Activated T-helper 1 cell treated with anti-CD3 and anti-CD28 coated beads, Interleukin-12 subunit alpha, Interleukin-12 subunit beta, Interleukin-2, Interleukin-4 antibody, amounts not matched to agents 30 ng/mL and 10 ng/mL and 1 ng/mL, durations not matched to agents 14 hours and 24 hours and 36 hours (primary cell): ENCODE measurements around the gene FRMD4B. TPM values are rescaled to one million over a fixed set of nuclear protein-coding genes. Genes with fewer than 3 reads are reported as not detected.

ENCODE experiments used
- DNase-seq: peaks from one replicate; pipeline ENCODE4 v3.0.0; 2021; ENCODE audit warnings: low spot score
- H3K27ac Mint-ChIP-seq: one replicate; pipeline ENCODE4 v1.8.0; 2021; ENCODE audit warnings: mild to moderate bottlenecking, mixed read lengths
- H3K27me3 Mint-ChIP-seq: one replicate; pipeline ENCODE4 v1.8.0; 2022; ENCODE audit warnings: mild to moderate bottlenecking, moderate library complexity, mixed read lengths; ENCODE audit not compliant: insufficient read depth
- H3K36me3 Mint-ChIP-seq: one replicate; pipeline ENCODE4 v1.8.0; 2021; ENCODE audit warnings: low read depth, mixed read lengths
- H3K4me1 Mint-ChIP-seq: one replicate; pipeline ENCODE4 v1.8.0; 2021; ENCODE audit warnings: low read depth, mixed read lengths
- H3K4me3 Mint-ChIP-seq: one replicate; pipeline ENCODE4 v1.8.0; 2021; ENCODE audit warnings: mild to moderate bottlenecking, moderate library complexity, mixed read lengths
- H3K9me3 Mint-ChIP-seq: one replicate; pipeline ENCODE4 v1.8.0; 2021; ENCODE audit warnings: mixed read lengths
- intact Hi-C: fragments of 100-400 bp; cut with micrococcal nuclease; formaldehyde crosslinking; loops from one replicate; pipeline ENCODE4 v1.15.1; 2024
- total RNA-seq: library from RNA; stranded (reverse); gene quantifications from 2 replicates; pipeline ENCODE4 v1.2.3, GENCODE V29; 2022

Gene FRMD4B
- total RNA-seq, 1 donor from 2014 or later: 83.6 TPM

GRCh38 chr3:69207031-69207430 is 178.9 kb downstream of the FRMD4B start:
- peaks cover 82% of the 10 kb centered on the region for H3K4me1 Mint-ChIP-seq
- intact Hi-C loops: loop anchor here (10.0 kb wide), 2 partner anchors 1552 to 1858 kb away; partner anchors contain the start of gene SUCLG2

DNA sequence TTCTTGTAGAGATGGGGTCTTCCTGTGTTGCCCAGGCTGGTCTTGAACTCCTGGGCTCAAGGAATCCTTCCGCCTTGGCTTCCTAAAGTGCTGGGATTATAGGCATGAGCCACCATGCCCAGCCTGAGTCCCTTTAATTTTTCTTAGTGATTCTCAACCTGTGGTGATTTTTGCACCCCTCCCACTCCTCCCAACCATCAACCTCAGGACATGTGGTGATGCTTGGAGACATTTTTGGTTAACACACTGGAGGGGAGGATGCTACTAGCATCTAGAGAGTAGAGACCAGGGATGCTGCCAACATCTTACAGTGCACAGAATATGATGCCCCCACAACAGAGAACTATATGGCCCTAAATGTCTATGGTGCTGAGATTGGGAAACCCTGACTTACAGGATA is 180.5 kb downstream of the FRMD4B start:
- peak overlapping the region; percentile 85 for H3K27ac Mint-ChIP-seq
- peaks cover 10% of the 10 kb centered on the region for H3K36me3 Mint-ChIP-seq
- peaks cover 4% of the 10 kb centered on the region for H3K9me3 Mint-ChIP-seq
- no peaks in the 10 kb centered on the region for H3K27me3 Mint-ChIP-seq
- DNase-seq: no peak
- peak overlapping the region; percentile 1 for H3K4me3 Mint-ChIP-seq
- peaks cover 78% of the 10 kb centered on the region for H3K4me1 Mint-ChIP-seq
- intact Hi-C loops: loop anchor here (10.0 kb wide), 2 partner anchors 1551 to 1859 kb away; partner anchors contain the start of gene SUCLG2

More at GRCh38 chr3:69207031-69207430, 178.9 kb downstream of the FRMD4B start:
- H3K27me3 Mint-ChIP-seq: no peaks in the 10 kb centered on the region
- peaks cover 10% of the 10 kb centered on the region for H3K36me3 Mint-ChIP-seq
- DNase-seq: no peak
- H3K27ac Mint-ChIP-seq: peak overlapping the region; percentile 85
- H3K9me3 Mint-ChIP-seq: peaks cover 4% of the 10 kb centered on the region
- no peak overlapping the region for H3K4me3 Mint-ChIP-seq

DNA sequence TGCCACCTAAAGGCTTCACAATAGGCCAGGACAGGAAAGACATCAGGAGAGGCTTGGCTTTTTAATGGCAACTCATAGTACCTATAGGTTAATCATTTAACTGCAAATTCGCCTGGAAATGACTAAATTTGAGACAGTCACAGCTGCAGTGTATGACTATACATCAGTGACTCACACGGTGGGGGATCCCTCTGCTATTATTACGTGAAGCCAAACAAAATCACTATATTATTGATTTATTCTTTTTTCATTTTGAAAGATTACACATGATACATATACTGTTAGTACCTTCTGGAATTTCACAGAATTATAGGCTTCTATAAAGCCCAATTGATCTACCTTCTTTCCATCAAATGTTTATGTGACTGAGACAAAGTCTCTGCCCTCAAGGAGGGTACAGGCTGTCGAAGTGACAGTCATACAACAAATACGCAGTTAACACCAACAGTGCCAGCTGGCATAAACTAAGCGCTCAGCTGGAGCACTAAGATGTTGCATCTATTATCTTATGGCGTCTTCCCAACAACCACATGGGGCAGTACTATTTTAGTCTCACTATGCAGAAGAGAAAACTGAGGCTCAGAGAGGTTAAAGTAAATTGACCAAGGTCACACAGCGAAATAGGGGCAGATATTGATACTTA is 181.5 kb downstream of the FRMD4B start:
- intact Hi-C loops: loop anchor here (1.0 to 10.0 kb wide), 6 partner anchors 8 to 1860 kb away; partner anchors contain the start of gene SUCLG2
- peak; percentile 25 for DNase-seq
- Mint-ChIP-seq H3K4me1 (peaks cover 72% of the 10 kb centered on the region), H3K9me3 (peaks cover 4% of the 10 kb centered on the region), H3K27ac (peak overlapping the region; percentile 96), H3K27me3 (no peaks in the 10 kb centered on the region), H3K36me3 (peaks cover 7% of the 10 kb centered on the region), H3K4me3 (peak overlapping the region; percentile 64)

- Mint-ChIP-seq H3K36me3 (peaks cover 9% of the 10 kb centered on the region), H3K4me3 (peak overlapping the region; percentile 64), H3K27ac (peak overlapping the region; percentile 96), H3K27me3 (no peaks in the 10 kb centered on the region), H3K4me1 (peaks cover 72% of the 10 kb centered on the region), H3K9me3 (peaks cover 4% of the 10 kb centered on the region)
- intact Hi-C loops: loop anchor here (1.0 to 10.0 kb wide), 6 partner anchors 9 to 1861 kb away; partner anchors contain the start of gene SUCLG2
- no peak for DNase-seq
Observed at GRCh38 chr3:69203631-69204314, 182.1 kb downstream of the FRMD4B start.

GRCh38 chr3:69201658-69202057 is 184.2 kb downstream of the FRMD4B start:
- no peak for DNase-seq
- Mint-ChIP-seq H3K4me3 (peak overlapping the region; percentile 16), H3K27me3 (no peaks in the 10 kb centered on the region), H3K4me1 (peaks cover 80% of the 10 kb centered on the region), H3K36me3 (peaks cover 25% of the 10 kb centered on the region), H3K27ac (no peak overlapping the region), H3K9me3 (no peaks in the 10 kb centered on the region)
- intact Hi-C loops: loop anchor here (5.0 to 10.0 kb wide), 3 partner anchors 36 to 1863 kb away; partner anchors contain the start of gene SUCLG2

DNA sequence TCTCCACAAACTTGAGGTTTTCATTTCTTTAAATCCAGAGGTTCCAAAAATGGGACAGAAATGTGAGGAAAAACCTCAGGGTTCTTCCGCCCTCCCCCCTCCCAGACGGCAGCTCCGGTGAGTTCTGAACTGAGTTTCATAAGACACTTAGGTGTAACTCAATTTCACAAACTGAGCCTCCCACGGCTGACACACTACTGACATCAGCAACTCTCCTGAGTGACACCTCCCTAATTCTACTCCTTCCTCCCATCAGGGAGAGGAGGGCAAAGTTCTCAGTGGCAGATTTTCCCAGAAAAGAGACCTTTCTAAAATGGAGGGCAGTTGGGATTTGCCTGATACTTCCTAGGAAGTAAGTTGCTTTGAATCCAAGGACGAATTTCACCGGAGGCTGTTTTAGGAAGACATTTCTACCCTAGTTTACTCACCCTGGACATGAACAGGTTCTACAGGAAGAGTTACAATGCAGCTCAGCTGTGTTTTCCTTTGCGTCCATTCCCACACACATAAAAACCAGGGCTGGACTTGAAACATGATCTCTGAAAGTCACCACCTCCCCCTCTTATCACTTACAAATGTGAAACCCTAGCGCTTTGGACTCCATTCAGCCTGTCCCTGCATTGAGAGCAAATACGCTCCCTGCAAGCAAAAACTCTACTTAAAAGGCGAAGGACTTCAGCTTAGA is 185.4 kb downstream of the FRMD4B start:
- peak; percentile 36 for DNase-seq
- H3K4me1 Mint-ChIP-seq: peaks cover 79% of the 10 kb centered on the region
- peak overlapping the region; percentile 92 for H3K27ac Mint-ChIP-seq
- intact Hi-C loops: loop anchor here (5.0 to 10.0 kb wide), 3 partner anchors 37 to 1864 kb away; partner anchors contain the start of gene SUCLG2
- no peaks in the 10 kb centered on the region for H3K27me3 Mint-ChIP-seq
- peak overlapping the region; percentile 92 for H3K4me3 Mint-ChIP-seq
- H3K36me3 Mint-ChIP-seq: peaks cover 36% of the 10 kb centered on the region
- no peaks in the 10 kb centered on the region for H3K9me3 Mint-ChIP-seq

GRCh38 chr3:69199942-69200341 is 185.9 kb downstream of the FRMD4B start:
- Mint-ChIP-seq H3K4me3 (peak overlapping the region; percentile 92), H3K4me1 (peaks cover 78% of the 10 kb centered on the region), H3K27ac (peak overlapping the region; percentile 92), H3K9me3 (no peaks in the 10 kb centered on the region), H3K36me3 (peaks cover 42% of the 10 kb centered on the region), H3K27me3 (no peaks in the 10 kb centered on the region)
- DNase-seq: no peak
- intact Hi-C loops: loop anchor here (1.0 to 10.0 kb wide), 9 partner anchors 12 to 1865 kb away; partner anchors contain the start of genes ARL6IP5 and SUCLG2

GRCh38 chr3:69197922-69198530 is 187.9 kb downstream of the FRMD4B start:
- intact Hi-C loops: loop anchor here (1.0 to 2.0 kb wide), 6 partner anchors 8 to 245 kb away; no protein-coding TSS in a partner anchor
- peak overlapping the region; percentile 92 for H3K27ac Mint-ChIP-seq

DNA sequence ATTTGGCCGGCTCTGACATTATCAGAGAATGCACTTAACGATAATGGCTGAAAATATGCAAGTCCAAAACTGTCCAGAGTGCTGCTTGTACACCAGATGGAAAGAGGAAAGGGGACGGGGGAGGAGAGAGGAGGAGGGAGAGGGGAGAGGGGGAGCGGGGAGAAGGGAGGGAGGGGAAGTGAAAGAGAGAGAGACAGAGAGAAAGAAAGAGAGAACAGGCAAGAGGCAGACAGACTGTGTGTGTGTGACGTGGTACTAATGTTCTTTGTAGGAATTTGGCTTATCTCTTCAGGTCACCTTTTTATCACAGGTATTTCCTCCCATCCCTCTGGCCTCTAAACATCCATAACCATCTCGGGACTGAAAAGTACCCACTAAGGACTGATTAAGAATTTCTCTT is 188.4 kb downstream of the FRMD4B start:
- no peaks in the 10 kb centered on the region for H3K27me3 Mint-ChIP-seq
- H3K27ac Mint-ChIP-seq: peak overlapping the region; percentile 92
- intact Hi-C loops: no loop called here
- peaks cover 61% of the 10 kb centered on the region for H3K36me3 Mint-ChIP-seq
- H3K4me1 Mint-ChIP-seq: peaks cover 70% of the 10 kb centered on the region
- no peak for DNase-seq
- peak overlapping the region; percentile 92 for H3K4me3 Mint-ChIP-seq
- no peaks in the 10 kb centered on the region for H3K9me3 Mint-ChIP-seq

More at GRCh38 chr3:69197922-69198530, 187.9 kb downstream of the FRMD4B start:
- Mint-ChIP-seq H3K36me3 (peaks cover 58% of the 10 kb centered on the region), H3K4me1 (peaks cover 76% of the 10 kb centered on the region), H3K27me3 (no peaks in the 10 kb centered on the region), H3K4me3 (peak overlapping the region; percentile 92), H3K9me3 (no peaks in the 10 kb centered on the region)
- no peak for DNase-seq

- Mint-ChIP-seq H3K4me1 (peaks cover 69% of the 10 kb centered on the region), H3K27me3 (no peaks in the 10 kb centered on the region), H3K36me3 (peaks cover 66% of the 10 kb centered on the region), H3K4me3 (peak overlapping the region; percentile 92), H3K27ac (peak overlapping the region; percentile 92), H3K9me3 (no peaks in the 10 kb centered on the region)
- intact Hi-C loops: no loop called here
- DNase-seq: no peak
Observed at GRCh38 chr3:69196876-69197275, 189.0 kb downstream of the FRMD4B start.

- peaks cover 69% of the 10 kb centered on the region for H3K4me1 Mint-ChIP-seq
- H3K27ac Mint-ChIP-seq: peak overlapping the region; percentile 50
- no peaks in the 10 kb centered on the region for H3K27me3 Mint-ChIP-seq
- H3K36me3 Mint-ChIP-seq: peaks cover 77% of the 10 kb centered on the region
- no peak for DNase-seq
- no peaks in the 10 kb centered on the region for H3K9me3 Mint-ChIP-seq
- intact Hi-C loops: no loop called here
- H3K4me3 Mint-ChIP-seq: peak overlapping the region; percentile 17
Observed at GRCh38 chr3:69194431-69195165, 191.3 kb downstream of the FRMD4B start.

DNA sequence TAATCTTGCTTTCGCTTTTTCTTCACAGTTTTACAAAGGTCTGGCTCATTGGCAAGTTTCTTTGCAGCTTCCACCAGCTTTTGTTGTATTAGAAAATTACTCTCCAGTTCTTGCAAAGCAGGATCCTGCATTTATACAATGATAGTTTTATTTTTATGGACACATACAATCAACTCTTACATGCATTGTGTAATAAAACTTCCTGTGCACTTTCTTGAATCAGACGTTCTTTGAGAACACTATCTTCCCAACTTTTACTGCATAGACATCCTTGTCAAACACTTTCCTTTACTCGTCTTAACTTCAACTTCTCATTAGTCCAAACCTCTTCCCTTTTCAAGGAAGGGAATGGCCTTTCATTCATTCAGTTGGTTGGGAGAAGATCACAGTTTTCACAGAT is 192.1 kb downstream of the FRMD4B start:
- peaks cover 71% of the 10 kb centered on the region for H3K36me3 Mint-ChIP-seq
- H3K4me1 Mint-ChIP-seq: peaks cover 65% of the 10 kb centered on the region

More for the DNA sequence above, 192.1 kb downstream of the FRMD4B start:
- no peak for DNase-seq
- H3K9me3 Mint-ChIP-seq: no peaks in the 10 kb centered on the region
- intact Hi-C loops: no loop called here
- peak overlapping the region; percentile 14 for H3K27ac Mint-ChIP-seq
- H3K4me3 Mint-ChIP-seq: no peak overlapping the region
- no peaks in the 10 kb centered on the region for H3K27me3 Mint-ChIP-seq
